ENCODE measurements around the gene CPNE2.

DNA sequence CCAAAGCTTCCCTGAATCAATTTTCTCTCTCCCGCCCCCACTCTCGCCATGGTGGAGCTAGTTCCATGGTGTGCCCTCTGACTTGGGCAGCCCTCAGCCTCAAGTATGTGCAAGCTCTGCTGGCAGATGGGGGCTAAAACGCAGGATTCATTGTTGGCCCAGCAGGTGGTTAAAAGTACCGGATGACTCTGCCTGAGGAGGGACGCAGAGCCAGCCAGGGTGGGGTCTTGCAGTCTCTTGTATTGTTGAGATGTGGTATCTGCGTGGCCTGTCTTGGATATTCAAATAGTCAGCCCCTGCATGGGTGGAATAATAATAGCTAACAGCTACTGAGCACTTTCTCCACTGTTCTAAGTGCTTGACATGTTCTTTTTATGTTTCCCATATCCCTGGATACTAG lies 36.7 kb upstream of the CPNE2 start:
- no peak for TF ChIP-seq SIN3A (IDR thresholded peaks at IDR 0.05; ENCODE audit: borderline replicate concordance, insufficient read depth, low read length)
- TF ChIP-seq POLR2AphosphoS5 (IDR thresholded peaks at IDR 0.05; ENCODE audit: low read depth, low read length), result no peak
- TF ChIP-seq TAF1 (IDR thresholded peaks at IDR 0.05; ENCODE audit: borderline replicate concordance, insufficient read depth, low read length), result no peak
- TF ChIP-seq, protein P1, sequence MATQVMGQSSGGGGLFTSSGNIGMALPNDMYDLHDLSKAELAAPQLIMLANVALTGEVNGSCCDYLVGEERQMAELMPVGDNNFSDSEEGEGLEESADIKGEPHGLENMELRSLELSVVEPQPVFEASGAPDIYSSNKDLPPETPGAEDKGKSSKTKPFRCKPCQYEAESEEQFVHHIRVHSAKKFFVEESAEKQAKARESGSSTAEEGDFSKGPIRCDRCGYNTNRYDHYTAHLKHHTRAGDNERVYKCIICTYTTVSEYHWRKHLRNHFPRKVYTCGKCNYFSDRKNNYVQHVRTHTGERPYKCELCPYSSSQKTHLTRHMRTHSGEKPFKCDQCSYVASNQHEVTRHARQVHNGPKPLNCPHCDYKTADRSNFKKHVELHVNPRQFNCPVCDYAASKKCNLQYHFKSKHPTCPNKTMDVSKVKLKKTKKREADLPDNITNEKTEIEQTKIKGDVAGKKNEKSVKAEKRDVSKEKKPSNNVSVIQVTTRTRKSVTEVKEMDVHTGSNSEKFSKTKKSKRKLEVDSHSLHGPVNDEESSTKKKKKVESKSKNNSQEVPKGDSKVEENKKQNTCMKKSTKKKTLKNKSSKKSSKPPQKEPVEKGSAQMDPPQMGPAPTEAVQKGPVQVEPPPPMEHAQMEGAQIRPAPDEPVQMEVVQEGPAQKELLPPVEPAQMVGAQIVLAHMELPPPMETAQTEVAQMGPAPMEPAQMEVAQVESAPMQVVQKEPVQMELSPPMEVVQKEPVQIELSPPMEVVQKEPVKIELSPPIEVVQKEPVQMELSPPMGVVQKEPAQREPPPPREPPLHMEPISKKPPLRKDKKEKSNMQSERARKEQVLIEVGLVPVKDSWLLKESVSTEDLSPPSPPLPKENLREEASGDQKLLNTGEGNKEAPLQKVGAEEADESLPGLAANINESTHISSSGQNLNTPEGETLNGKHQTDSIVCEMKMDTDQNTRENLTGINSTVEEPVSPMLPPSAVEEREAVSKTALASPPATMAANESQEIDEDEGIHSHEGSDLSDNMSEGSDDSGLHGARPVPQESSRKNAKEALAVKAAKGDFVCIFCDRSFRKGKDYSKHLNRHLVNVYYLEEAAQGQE (IDR thresholded peaks at IDR 0.05; ENCODE audit: insufficient read depth in 1 of 2, low read depth in 2 of 2, low read length in 2 of 2), result no peak

All from PFSK-1 (cell line).